SK-N-SH (cell line): ENCODE measurements around the gene INPP5K. TPM values are rescaled to one million over a fixed set of nuclear protein-coding genes. Genes with fewer than 3 reads are reported as not detected.

Experiments used
- CTCF ChIA-PET: fragments of 300-600, 350-600 bp; formaldehyde crosslinking; extraction: SDS; loops from one replicate; lab custom pipeline; 2021; lab: Yijun Ruan, JAX
- POLR2A ChIA-PET: fragments of 350-600 bp; sonication (Branson Sonifier 250); formaldehyde crosslinking; extraction: SDS; loops from one replicate; lab custom pipeline; 2020; ENCODE audit warnings: antibody characterized with exemption, inconsistent platforms; lab: Yijun Ruan, JAX
- DNase-seq: peaks from one replicate; pipeline ENCODE4 v3.0.0; 2012
- H2AFZ ChIP-seq: fragments of 200-600 bp; sonication (generic); 2 replicates; pipeline ENCODE4 v1.8.1; 2016; ENCODE audit warnings: antibody characterized with exemption, mild to moderate bottlenecking, low read depth
- H3F3A ChIP-seq: fragments of 200-600 bp; sonication (generic); replicated peaks from 2 replicates; pipeline ENCODE3; 2016; ENCODE audit warnings: antibody characterized with exemption, mild to moderate bottlenecking; ENCODE audit not compliant: insufficient read depth
- H3K27ac ChIP-seq, 2 experiments: fragments of 200-500 bp in 1 of 2; fragments of 200-600 bp in 1 of 2; sonication (Bioruptor generic) in 1 of 2; sonication (generic), shearing (Covaris generic) in 1 of 2; 2 replicates each; pipeline versions ENCODE4 v1.5.1 to v1.6.1; 2014 to 2016; ENCODE audit warnings: low read depth in 2 of 2, inconsistent platforms in 1 of 2, low read length in 1 of 2, mild to moderate bottlenecking in 1 of 2, mixed read lengths in 1 of 2
- H3K27me3 ChIP-seq: fragments of 200-600 bp; sonication (generic), shearing (Covaris generic); 2 replicates; pipeline ENCODE4 v1.6.1; 2016; ENCODE audit warnings: mixed run types; ENCODE audit not compliant: insufficient read depth
- H3K36me3 ChIP-seq, 2 experiments: fragments of 200-500 bp in 1 of 2; fragments of 200-600 bp in 1 of 2; sonication (Bioruptor generic) in 1 of 2; sonication (generic) in 1 of 2; replicated peaks in 1 of 2; 2 replicates each; pipeline versions ENCODE3 to v1.5.1; 2014 to 2016; ENCODE audit warnings: low read length in 1 of 2, mild to moderate bottlenecking in 1 of 2; ENCODE audit not compliant: insufficient read depth in 2 of 2, control insufficient read depth in 1 of 2
- H3K4me1 ChIP-seq, 2 experiments: fragments of 200-500 bp in 1 of 2; fragments of 200-600 bp in 1 of 2; sonication (Bioruptor generic) in 1 of 2; sonication (generic), shearing (Covaris generic) in 1 of 2; 2 replicates each; pipeline versions ENCODE4 v1.5.1 to v1.6.1; 2014 to 2016; ENCODE audit warnings: low read depth in 1 of 2, low read length in 1 of 2, mixed run types in 1 of 2; ENCODE audit not compliant: insufficient read depth in 2 of 2, control insufficient read depth in 1 of 2
- H3K4me2 ChIP-seq: fragments of 200-600 bp; sonication (generic), shearing (Covaris generic); 2 replicates; pipeline ENCODE4 v1.6.1; 2017; ENCODE audit warnings: mixed run types
- H3K4me3 ChIP-seq, 2 experiments: fragments of 200-500 bp in 1 of 2; fragments of 200-600 bp in 1 of 2; sonication (Bioruptor generic) in 1 of 2; sonication (generic), shearing (Covaris generic) in 1 of 2; 2 replicates each; pipeline versions ENCODE4 v1.5.1 to v1.8.1; 2014 to 2016; ENCODE audit warnings: low read depth in 2 of 2, inconsistent platforms in 1 of 2, low read length in 1 of 2, mild to moderate bottlenecking in 1 of 2, mixed read lengths in 1 of 2, moderate library complexity in 1 of 2
- H3K79me2 ChIP-seq: fragments of 200-600 bp; sonication (generic); 2 replicates; pipeline ENCODE4 v1.8.1; 2017; ENCODE audit warnings: mild to moderate bottlenecking; ENCODE audit not compliant: insufficient read depth
- H3K9ac ChIP-seq: fragments of 200-600 bp; sonication (generic); 2 replicates; pipeline ENCODE4 v1.6.1; 2017; ENCODE audit warnings: mixed run types
- H3K9me2 ChIP-seq: fragments of 200-600 bp; sonication (generic); 2 replicates; pipeline ENCODE4 v1.6.1; 2017; ENCODE audit warnings: mixed run types
- H3K9me3 ChIP-seq: fragments of 200-600 bp; sonication (generic); 2 replicates; pipeline ENCODE4 v1.6.1; 2017; ENCODE audit warnings: mixed run types, mild to moderate bottlenecking, moderate library complexity
- H4K20me1 ChIP-seq: fragments of 200-600 bp; sonication (generic); 2 replicates; pipeline ENCODE4 v1.6.1; 2017; ENCODE audit warnings: mild to moderate bottlenecking, mixed run types; ENCODE audit not compliant: insufficient read depth
- ELF1 ChIP-seq: IDR thresholded peaks from 2 replicates; pipeline ENCODE4 v1.4.0; 2012
- EP300 ChIP-seq, 2 experiments: IDR thresholded peaks; 2 replicates each; pipeline versions ENCODE4 v1.4.0 to v1.6.1; 2012; ENCODE audit warnings: borderline replicate concordance in 1 of 2, low read depth in 1 of 2, low read length in 1 of 2
- FOXJ3 ChIP-seq: sonication (generic); formaldehyde crosslinking; IDR thresholded peaks from 2 replicates; pipeline ENCODE4 v1.5.1; 2020; ENCODE audit warnings: mild to moderate bottlenecking, missing genetic modification reagents
- FOXM1 ChIP-seq: IDR thresholded peaks from 2 replicates; pipeline ENCODE4 v1.4.0; 2012; ENCODE audit warnings: low read depth, mild to moderate bottlenecking
- GABPA ChIP-seq: IDR thresholded peaks from 2 replicates; pipeline ENCODE4 v1.4.0; 2012; ENCODE audit warnings: low read depth, mild to moderate bottlenecking
- GATA2 ChIP-seq: sonication (generic); formaldehyde crosslinking; IDR thresholded peaks from 2 replicates; pipeline ENCODE4 v1.5.0; 2020; ENCODE audit warnings: mild to moderate bottlenecking, missing genetic modification reagents
- JUND ChIP-seq: IDR thresholded peaks from 2 replicates; pipeline ENCODE4 v1.4.0; 2012
- MEF2A ChIP-seq: IDR thresholded peaks from 2 replicates; pipeline ENCODE4 v1.4.0; 2012; ENCODE audit warnings: low read depth, borderline replicate concordance
- MXI1 ChIP-seq: IDR thresholded peaks from 2 replicates; pipeline ENCODE4 v1.6.1; 2012; ENCODE audit warnings: mild to moderate bottlenecking, low read depth, low read length, improper control_type of control experiment
- NFIC ChIP-seq: IDR thresholded peaks from 2 replicates; pipeline ENCODE4 v1.4.0; 2012; ENCODE audit warnings: borderline replicate concordance
- NRF1 ChIP-seq: IDR thresholded peaks from 2 replicates; pipeline ENCODE4 v1.6.1; 2012; ENCODE audit warnings: low read depth, mild to moderate bottlenecking, low read length
- PBX3 ChIP-seq: IDR thresholded peaks from 2 replicates; pipeline ENCODE4; 2012
- RAD21 ChIP-seq: IDR thresholded peaks from 2 replicates; pipeline ENCODE4 v1.6.1; 2012; ENCODE audit warnings: mild to moderate bottlenecking, low read length
- RCOR1 ChIP-seq: fragments of 150-350 bp; IDR thresholded peaks from 2 replicates; pipeline ENCODE4 v1.6.1; 2017; ENCODE audit warnings: antibody characterized with exemption, low read length
- RFX5 ChIP-seq: IDR thresholded peaks from 2 replicates; pipeline ENCODE4 v1.6.1; 2012; ENCODE audit warnings: mild to moderate bottlenecking, improper control_type of control experiment, low read length
- RXRA ChIP-seq: IDR thresholded peaks from 2 replicates; pipeline ENCODE4 v1.4.0; 2012; ENCODE audit warnings: low read depth, mild to moderate bottlenecking, borderline replicate concordance
- TCF12 ChIP-seq: IDR thresholded peaks from 2 replicates; pipeline ENCODE4 v1.4.0; 2012
- TEAD4 ChIP-seq: IDR thresholded peaks from 2 replicates; pipeline ENCODE4 v1.4.0; 2012; ENCODE audit warnings: mild to moderate bottlenecking, borderline replicate concordance; ENCODE audit not compliant: insufficient read depth
- USF1 ChIP-seq: IDR thresholded peaks from 2 replicates; pipeline ENCODE4 v1.4.0; 2012; ENCODE audit warnings: low read depth, borderline replicate concordance
- YY1 ChIP-seq: IDR thresholded peaks from 2 replicates; pipeline ENCODE4 v1.4.0; 2012; ENCODE audit warnings: low read depth, mild to moderate bottlenecking
- WGBS: methylation state at CpG from one replicate; pipeline ENCODE4 v1.1.6; 2017; ENCODE audit warnings: low lambda C conversion rate; 5-methylcytosine and 5-hydroxymethylcytosine counted together
- polyA plus RNA-seq, 3 experiments: library from polyadenylated mRNA; depleted of rRNA; stranded (reverse); fragments of >200 nt; gene quantifications; 2 replicates each; pipeline ENCODE4 v1.2.3, GENCODE V29; 2012
- TF ChIP-seq, protein P1 (sequence below): fragments of 200-600 bp; sonication (generic); IDR thresholded peaks from 2 replicates; pipeline ENCODE4 v1.6.1; 2017; ENCODE audit warnings: antibody characterized with exemption, mild to moderate bottlenecking, moderate library complexity
- TF ChIP-seq, protein P2 (sequence below): IDR thresholded peaks from 2 replicates; pipeline ENCODE4 v1.6.1; 2012; ENCODE audit warnings: mild to moderate bottlenecking, low read depth, low read length, moderate library complexity
- TF ChIP-seq, protein P3 (sequence below): fragments of 150-350 bp; IDR thresholded peaks from 2 replicates; pipeline ENCODE4 v1.6.1; 2016; ENCODE audit warnings: mild to moderate bottlenecking, low read depth, low read length
- TF ChIP-seq, protein P4 (sequence below): fragments of 150-350 bp; IDR thresholded peaks from 2 replicates; pipeline ENCODE4 v1.6.1; 2017; ENCODE audit warnings: antibody characterized with exemption, low read length, low read depth, borderline replicate concordance

The INPP5K gene
- 26.2 and 28.6 TPM in 2 replicates for polyA plus RNA-seq (2012; rRNA removed)
- polyA plus RNA-seq (2012; cell fraction: cytosol; rRNA removed): 15.2 and 21.1 TPM in 2 replicates
- polyA plus RNA-seq (2012; cell fraction: nucleus; rRNA removed): 55.3 and 72.1 TPM in 2 replicates

- Histone ChIP-seq H3K9ac (peak within 1 kb of the TSS; percentile 89), H3K9me2 (no peaks in the 10 kb centered on the region), H3K36me3 (peaks cover 17 to 40% of the 10 kb centered on the region in 2 experiments), H4K20me1 (no peaks in the 10 kb centered on the region), H3K27me3 (no peaks in the 10 kb centered on the region), H3K9me3 (no peaks in the 10 kb centered on the region), H2AFZ (peak within 1 kb of the TSS; percentile 76), H3K79me2 (peaks cover 37% of the 10 kb centered on the region), H3K27ac (peak within 1 kb of the TSS; percentile 78 to 86), H3K4me3 (peak within 1 kb of the TSS; percentile 100), H3K4me1 (peaks cover 0 to 19% of the 10 kb centered on the region in 2 experiments; a peak in 2 of 4 replicates), H3K4me2 (peak within 1 kb of the TSS; percentile 95), H3F3A (peaks cover 41% of the 10 kb centered on the region)
- 1% methylated on average over 39 of the region's 91 CpGs for WGBS
- DNase-seq: peak; percentile 99
- ChIA-PET POLR2A (interaction anchor here (0.8 to 3.5 kb wide), 7 partner anchors 14 to 117 kb away, joined by 3 to 14 read pairs (median 5); partner anchors contain the start of gene YWHAE), CTCF (interaction anchor here (0.6 to 4.1 kb wide), 21 partner anchors 11 to 257 kb away, joined by 3 to 41 read pairs (median 5); partner anchors contain the start of genes CRK, MYO1C and YWHAE)
- no peak for TF ChIP-seq FOXM1
- TF ChIP-seq RAD21: no peak
- no peak for TF ChIP-seq GATA2 (CRISPR knock-in tag)
- peak; percentile 56; the same call in 1 of the 2 replicates for TF ChIP-seq YY1
- TF ChIP-seq PBX3: no peak
- TF ChIP-seq, protein P1, sequence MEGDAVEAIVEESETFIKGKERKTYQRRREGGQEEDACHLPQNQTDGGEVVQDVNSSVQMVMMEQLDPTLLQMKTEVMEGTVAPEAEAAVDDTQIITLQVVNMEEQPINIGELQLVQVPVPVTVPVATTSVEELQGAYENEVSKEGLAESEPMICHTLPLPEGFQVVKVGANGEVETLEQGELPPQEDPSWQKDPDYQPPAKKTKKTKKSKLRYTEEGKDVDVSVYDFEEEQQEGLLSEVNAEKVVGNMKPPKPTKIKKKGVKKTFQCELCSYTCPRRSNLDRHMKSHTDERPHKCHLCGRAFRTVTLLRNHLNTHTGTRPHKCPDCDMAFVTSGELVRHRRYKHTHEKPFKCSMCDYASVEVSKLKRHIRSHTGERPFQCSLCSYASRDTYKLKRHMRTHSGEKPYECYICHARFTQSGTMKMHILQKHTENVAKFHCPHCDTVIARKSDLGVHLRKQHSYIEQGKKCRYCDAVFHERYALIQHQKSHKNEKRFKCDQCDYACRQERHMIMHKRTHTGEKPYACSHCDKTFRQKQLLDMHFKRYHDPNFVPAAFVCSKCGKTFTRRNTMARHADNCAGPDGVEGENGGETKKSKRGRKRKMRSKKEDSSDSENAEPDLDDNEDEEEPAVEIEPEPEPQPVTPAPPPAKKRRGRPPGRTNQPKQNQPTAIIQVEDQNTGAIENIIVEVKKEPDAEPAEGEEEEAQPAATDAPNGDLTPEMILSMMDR: no peak
- TF ChIP-seq RXRA: no peak
- no peak for TF ChIP-seq MEF2A
- no peak for TF ChIP-seq FOXJ3 (CRISPR knock-in tag)
- no peak for TF ChIP-seq RCOR1
- no peak for TF ChIP-seq NFIC
- peak; percentile 93 for TF ChIP-seq GABPA
- TF ChIP-seq EP300 (IDR thresholded peaks at IDR 0.05; ENCODE audit: borderline replicate concordance in 1 of 2, low read depth in 1 of 2, low read length in 1 of 2): no peak; a peak in 1 of 4 replicates
- no peak for TF ChIP-seq JUND
- TF ChIP-seq USF1: no peak
- TF ChIP-seq, protein P2, sequence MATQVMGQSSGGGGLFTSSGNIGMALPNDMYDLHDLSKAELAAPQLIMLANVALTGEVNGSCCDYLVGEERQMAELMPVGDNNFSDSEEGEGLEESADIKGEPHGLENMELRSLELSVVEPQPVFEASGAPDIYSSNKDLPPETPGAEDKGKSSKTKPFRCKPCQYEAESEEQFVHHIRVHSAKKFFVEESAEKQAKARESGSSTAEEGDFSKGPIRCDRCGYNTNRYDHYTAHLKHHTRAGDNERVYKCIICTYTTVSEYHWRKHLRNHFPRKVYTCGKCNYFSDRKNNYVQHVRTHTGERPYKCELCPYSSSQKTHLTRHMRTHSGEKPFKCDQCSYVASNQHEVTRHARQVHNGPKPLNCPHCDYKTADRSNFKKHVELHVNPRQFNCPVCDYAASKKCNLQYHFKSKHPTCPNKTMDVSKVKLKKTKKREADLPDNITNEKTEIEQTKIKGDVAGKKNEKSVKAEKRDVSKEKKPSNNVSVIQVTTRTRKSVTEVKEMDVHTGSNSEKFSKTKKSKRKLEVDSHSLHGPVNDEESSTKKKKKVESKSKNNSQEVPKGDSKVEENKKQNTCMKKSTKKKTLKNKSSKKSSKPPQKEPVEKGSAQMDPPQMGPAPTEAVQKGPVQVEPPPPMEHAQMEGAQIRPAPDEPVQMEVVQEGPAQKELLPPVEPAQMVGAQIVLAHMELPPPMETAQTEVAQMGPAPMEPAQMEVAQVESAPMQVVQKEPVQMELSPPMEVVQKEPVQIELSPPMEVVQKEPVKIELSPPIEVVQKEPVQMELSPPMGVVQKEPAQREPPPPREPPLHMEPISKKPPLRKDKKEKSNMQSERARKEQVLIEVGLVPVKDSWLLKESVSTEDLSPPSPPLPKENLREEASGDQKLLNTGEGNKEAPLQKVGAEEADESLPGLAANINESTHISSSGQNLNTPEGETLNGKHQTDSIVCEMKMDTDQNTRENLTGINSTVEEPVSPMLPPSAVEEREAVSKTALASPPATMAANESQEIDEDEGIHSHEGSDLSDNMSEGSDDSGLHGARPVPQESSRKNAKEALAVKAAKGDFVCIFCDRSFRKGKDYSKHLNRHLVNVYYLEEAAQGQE: no peak
- TF ChIP-seq TEAD4: no peak
- no peak for TF ChIP-seq TCF12
- TF ChIP-seq, protein P3, sequence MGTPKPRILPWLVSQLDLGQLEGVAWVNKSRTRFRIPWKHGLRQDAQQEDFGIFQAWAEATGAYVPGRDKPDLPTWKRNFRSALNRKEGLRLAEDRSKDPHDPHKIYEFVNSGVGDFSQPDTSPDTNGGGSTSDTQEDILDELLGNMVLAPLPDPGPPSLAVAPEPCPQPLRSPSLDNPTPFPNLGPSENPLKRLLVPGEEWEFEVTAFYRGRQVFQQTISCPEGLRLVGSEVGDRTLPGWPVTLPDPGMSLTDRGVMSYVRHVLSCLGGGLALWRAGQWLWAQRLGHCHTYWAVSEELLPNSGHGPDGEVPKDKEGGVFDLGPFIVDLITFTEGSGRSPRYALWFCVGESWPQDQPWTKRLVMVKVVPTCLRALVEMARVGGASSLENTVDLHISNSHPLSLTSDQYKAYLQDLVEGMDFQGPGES: no peak
- peak; percentile 40; the same call in 1 of the 2 replicates for TF ChIP-seq RFX5
- TF ChIP-seq ELF1: peak; percentile 92
- TF ChIP-seq MXI1: peak; percentile 98
- TF ChIP-seq, protein P4, sequence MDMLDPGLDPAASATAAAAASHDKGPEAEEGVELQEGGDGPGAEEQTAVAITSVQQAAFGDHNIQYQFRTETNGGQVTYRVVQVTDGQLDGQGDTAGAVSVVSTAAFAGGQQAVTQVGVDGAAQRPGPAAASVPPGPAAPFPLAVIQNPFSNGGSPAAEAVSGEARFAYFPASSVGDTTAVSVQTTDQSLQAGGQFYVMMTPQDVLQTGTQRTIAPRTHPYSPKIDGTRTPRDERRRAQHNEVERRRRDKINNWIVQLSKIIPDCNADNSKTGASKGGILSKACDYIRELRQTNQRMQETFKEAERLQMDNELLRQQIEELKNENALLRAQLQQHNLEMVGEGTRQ: no peak
- peak; percentile 79 for TF ChIP-seq NRF1
Observed at GRCh38 chr17:1516388-1517161, at the start of gene INPP5K. Gene INPP5K, minus strand, starts transcription at chr17:1516612. Its CDS starts 113 bp downstream, at chr17:1516499.
